MCF 10A (cell line): ENCODE data around the gene RAPGEF6. TPM values are rescaled to one million over a fixed set of nuclear protein-coding genes. Genes with fewer than 3 reads are reported as not detected.

ENCODE experiments used
- BruUV-seq: library from RNA; stranded (reverse); fragments of 400-500 nt; replicated peaks from 2 replicates; lab custom pipeline; 2021; lab: Mats Ljungman, UMichigan
- CTCF ChIA-PET: fragments of 300-600 bp; sonication (Branson Sonifier 250); formaldehyde crosslinking; extraction: SDS; loops from one replicate; lab custom pipeline; 2021; ENCODE audit warnings: antibody characterized with exemption, inconsistent platforms; lab: Yijun Ruan, JAX
- POLR2A ChIA-PET: fragments of 300-600, 350-650 bp; sonication (Branson Sonifier 250); formaldehyde crosslinking; extraction: SDS; loops from one replicate; lab custom pipeline; 2020; ENCODE audit warnings: antibody characterized with exemption, inconsistent platforms; lab: Yijun Ruan, JAX
- DNase-seq: peaks from one replicate; pipeline ENCODE4 v3.0.0-alpha.2; 2018; ENCODE audit not compliant: unreplicated experiment
- H3K27ac Mint-ChIP-seq: one replicate; pipeline ENCODE4 v1.8.0; 2022; ENCODE audit warnings: mild to moderate bottlenecking, low read depth, mixed read lengths; ENCODE audit not compliant: unreplicated experiment
- H3K27me3 Mint-ChIP-seq: one replicate; pipeline ENCODE4 v1.8.0; 2022; ENCODE audit warnings: mixed read lengths; ENCODE audit not compliant: insufficient read depth, unreplicated experiment
- H3K36me3 Mint-ChIP-seq: one replicate; pipeline ENCODE4 v1.8.0; 2022; ENCODE audit warnings: mild to moderate bottlenecking, moderate library complexity, mixed read lengths; ENCODE audit not compliant: insufficient read depth, unreplicated experiment
- H3K4me1 Mint-ChIP-seq: one replicate; pipeline ENCODE4 v1.8.0; 2022; ENCODE audit warnings: mixed read lengths; ENCODE audit not compliant: insufficient read depth, unreplicated experiment
- H3K4me3 Mint-ChIP-seq: one replicate; pipeline ENCODE4 v1.8.0; 2022; ENCODE audit warnings: mild to moderate bottlenecking, moderate library complexity, mixed read lengths; ENCODE audit not compliant: unreplicated experiment
- H3K9me3 Mint-ChIP-seq: one replicate; pipeline ENCODE4 v1.8.0; 2022; ENCODE audit warnings: mixed read lengths; ENCODE audit not compliant: unreplicated experiment
- CTCF ChIP-seq: fragments of 200-600 bp; IDR thresholded peaks from one replicate; pipeline ENCODE4 v1.8.0; 2022; ENCODE audit warnings: antibody characterized with exemption, mild to moderate bottlenecking; ENCODE audit not compliant: unreplicated experiment
- intact Hi-C: fragments of 100-400 bp; cut with micrococcal nuclease; formaldehyde crosslinking; loops from 2 replicates; pipeline ENCODE4 v1.14.1; 2022
- total RNA-seq: library from RNA; stranded (reverse); gene quantifications from 2 replicates; pipeline ENCODE4 v1.2.3, GENCODE V29; 2022

Gene RAPGEF6
- total RNA-seq, 1 experiment from 2014 or later, result 20.5 TPM

- CTCF ChIA-PET, result no interaction called here
- peaks cover 18% of the 10 kb centered on the region for H3K36me3 Mint-ChIP-seq
- intact Hi-C loops, result no loop called here
- DNase-seq, result no peak
- H3K9me3 Mint-ChIP-seq, result peaks cover 20% of the 10 kb centered on the region
- no peaks in the 10 kb centered on the region for H3K4me1 Mint-ChIP-seq
- no TSS peak for BruUV-seq
- no peak overlapping the region for H3K27ac Mint-ChIP-seq
- no peak overlapping the region for H3K4me3 Mint-ChIP-seq
- POLR2A ChIA-PET, result interaction anchor here (0.6 kb wide), 1 partner anchor 109 kb away, joined by 9 read pairs; no protein-coding TSS in a partner anchor
- H3K27me3 Mint-ChIP-seq, result no peaks in the 10 kb centered on the region
- no peak for TF ChIP-seq CTCF
Measured at GRCh38 chr5:131570757-131571156, 64.3 kb downstream of the RAPGEF6 start.

- no peak for DNase-seq
- POLR2A ChIA-PET, result interaction anchor here (0.7 to 1.1 kb wide), 2 partner anchors 162 to 497 kb away, joined by 3 read pairs; no protein-coding TSS in a partner anchor
- H3K27me3 Mint-ChIP-seq, result no peaks in the 10 kb centered on the region
- intact Hi-C loops, result no loop called here
- H3K36me3 Mint-ChIP-seq, result peaks cover 12% of the 10 kb centered on the region
- no peaks in the 10 kb centered on the region for H3K9me3 Mint-ChIP-seq
- CTCF ChIA-PET, result interaction anchor here (0.6 to 5.5 kb wide), 3 partner anchors 24 to 1619 kb away, joined by 3 to 26 read pairs (median 4); no protein-coding TSS in a partner anchor
- TF ChIP-seq CTCF, result no peak
- no peak overlapping the region for H3K27ac Mint-ChIP-seq
- no peaks in the 10 kb centered on the region for H3K4me1 Mint-ChIP-seq
- no peak overlapping the region for H3K4me3 Mint-ChIP-seq
- BruUV-seq, result no TSS peak
Measured at GRCh38 chr5:131564229-131564652, 70.8 kb downstream of the RAPGEF6 start.

GRCh38 chr5:131563434-131564228 is 71.4 kb downstream of the RAPGEF6 start:
- Mint-ChIP-seq H3K27me3 (no peaks in the 10 kb centered on the region), H3K9me3 (no peaks in the 10 kb centered on the region), H3K4me3 (no peak overlapping the region), H3K27ac (no peak overlapping the region), H3K36me3 (peaks cover 17% of the 10 kb centered on the region), H3K4me1 (no peaks in the 10 kb centered on the region)
- intact Hi-C loops, result no loop called here
- BruUV-seq, result no TSS peak
- ChIA-PET CTCF (interaction anchor here (0.6 to 5.5 kb wide), 2 partner anchors 25 to 1619 kb away, joined by 3 to 26 read pairs; no protein-coding TSS in a partner anchor), POLR2A (interaction anchor here (0.5 to 1.1 kb wide), 5 partner anchors 25 to 802 kb away, joined by 3 read pairs; no protein-coding TSS in a partner anchor)
- TF ChIP-seq CTCF, result no peak
- no peak for DNase-seq

- ChIA-PET CTCF (interaction anchor here (0.6 to 0.7 kb wide), 2 partner anchors 226 to 1653 kb away, joined by 3 to 5 read pairs; no protein-coding TSS in a partner anchor), POLR2A (interaction anchor here (1.4 kb wide), 1 partner anchor 12 kb away, joined by 3 read pairs; no protein-coding TSS in a partner anchor)
- Mint-ChIP-seq H3K27ac (no peak overlapping the region), H3K36me3 (peaks cover 17% of the 10 kb centered on the region), H3K9me3 (no peaks in the 10 kb centered on the region), H3K4me1 (peaks cover 6% of the 10 kb centered on the region), H3K27me3 (no peaks in the 10 kb centered on the region), H3K4me3 (no peak overlapping the region)
- intact Hi-C loops, result no loop called here
- DNase-seq, result no peak
- TF ChIP-seq CTCF, result no peak
- no TSS peak for BruUV-seq
Measured at GRCh38 chr5:131550606-131551005, 84.4 kb downstream of the RAPGEF6 start.
